HG03378 (cell line): ENCODE data around the gene SPAG8.
A peak's percentile ranks its signal among the peaks of the same experiment; 100 is the strongest.

Experiments used
- ATAC-seq: cut with Tn5 transposase; IDR thresholded peaks from one replicate; pipeline ENCODE4 v1.9.1; 2021; ENCODE audit warnings: mild to moderate bottlenecking, moderate library complexity; ENCODE audit not compliant: unreplicated experiment

SPAG8 gene

DNA sequence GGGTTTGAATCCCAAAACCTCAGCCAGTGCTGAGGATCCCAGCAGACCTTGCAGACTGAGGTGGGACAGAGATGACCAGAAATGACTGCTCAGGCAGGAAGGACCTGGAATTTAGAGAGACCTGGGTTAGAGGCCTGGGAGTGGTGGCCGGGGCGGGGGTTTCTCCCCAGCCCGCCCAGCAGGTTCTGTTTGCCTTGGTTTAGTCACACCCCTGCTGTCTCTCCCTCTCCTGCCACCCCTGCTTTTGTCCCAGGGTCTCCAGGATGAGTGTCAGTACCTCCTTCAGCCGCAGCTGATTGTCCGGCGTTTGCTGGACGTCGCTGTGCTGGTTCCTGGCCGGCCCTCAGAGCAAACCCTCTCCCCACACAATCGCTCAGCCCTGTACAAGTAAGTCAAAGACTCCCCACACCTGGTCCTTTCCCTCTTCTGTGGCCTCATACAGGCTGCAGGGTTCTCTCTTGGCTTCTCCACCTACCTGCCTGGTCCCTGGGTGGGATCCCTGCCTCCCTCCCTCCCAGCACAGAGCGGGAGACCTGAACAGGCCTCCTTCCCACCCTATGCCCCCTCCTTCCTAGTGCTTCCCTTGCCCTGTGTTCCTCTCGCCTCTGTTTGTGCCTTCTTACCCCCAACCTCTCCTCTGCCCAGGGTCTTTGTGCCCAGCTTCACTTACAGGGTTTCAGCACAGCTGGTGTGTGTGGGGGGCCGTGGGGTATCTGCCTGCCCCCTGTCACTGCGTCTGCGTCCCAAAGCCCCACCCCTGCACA is 29.0 kb upstream of the SPAG8 start:
- ATAC-seq = no peak

DNA sequence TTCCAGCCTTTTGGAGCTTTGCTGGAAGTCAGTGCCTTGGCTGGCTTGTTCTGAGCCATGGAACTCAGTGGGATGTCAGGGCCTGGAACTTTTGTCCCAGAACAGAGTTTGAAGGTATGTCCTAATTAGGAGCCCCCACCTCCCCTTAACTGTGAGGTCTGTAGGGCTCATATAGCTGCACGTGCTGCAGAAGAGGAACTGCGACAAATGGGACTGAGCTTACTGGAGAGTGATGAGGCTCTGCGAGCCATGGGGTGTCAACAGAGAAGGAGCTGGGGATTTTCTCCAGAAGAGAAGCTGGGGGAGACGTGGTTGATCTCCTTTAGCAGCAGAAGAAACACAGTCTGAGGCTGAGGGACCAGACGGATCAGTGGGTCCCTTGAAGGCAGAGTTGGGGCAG is 27.9 kb upstream of the SPAG8 start:
- no peak for ATAC-seq

DNA sequence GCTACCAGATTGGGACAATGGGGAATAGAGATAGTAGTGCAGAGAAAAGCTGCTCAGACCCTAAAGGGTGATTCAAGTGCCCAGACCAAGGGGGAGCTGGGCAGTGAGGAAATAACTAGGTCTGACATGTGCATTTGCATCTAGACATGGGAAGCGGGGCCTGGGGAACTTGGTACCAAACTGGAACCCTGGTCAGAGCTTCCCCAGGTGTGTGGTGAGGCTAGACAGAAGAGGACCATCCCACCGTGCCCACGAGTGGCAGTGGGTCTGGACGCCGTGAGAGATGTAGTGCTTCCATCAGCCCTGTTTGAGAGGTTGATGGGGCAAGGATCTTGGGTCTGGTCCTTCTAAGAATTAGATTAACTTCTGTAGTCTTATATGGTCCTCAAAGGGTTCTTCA is 24.5 kb upstream of the SPAG8 start:
- ATAC-seq = no peak

DNA sequence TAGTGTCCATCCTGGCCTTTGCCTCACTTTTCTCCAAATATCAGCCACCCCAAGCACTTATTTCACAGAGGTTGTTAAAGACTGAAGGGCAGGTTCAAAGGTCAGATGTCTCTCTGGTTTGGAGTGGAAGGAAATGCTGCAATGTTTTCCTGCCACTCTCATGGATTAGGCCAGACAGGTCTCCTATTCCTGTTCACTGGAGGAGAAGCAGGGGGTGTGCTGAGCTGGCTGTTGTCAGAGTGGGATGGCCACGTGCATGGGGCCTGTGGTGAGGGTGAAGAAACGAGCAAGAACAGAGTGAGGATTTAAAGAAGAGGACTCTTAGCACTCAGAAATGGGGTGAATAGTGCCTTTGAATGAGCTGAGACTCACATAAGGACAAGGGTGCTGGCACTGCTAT is 23.7 kb upstream of the SPAG8 start:
- ATAC-seq = no peak

DNA sequence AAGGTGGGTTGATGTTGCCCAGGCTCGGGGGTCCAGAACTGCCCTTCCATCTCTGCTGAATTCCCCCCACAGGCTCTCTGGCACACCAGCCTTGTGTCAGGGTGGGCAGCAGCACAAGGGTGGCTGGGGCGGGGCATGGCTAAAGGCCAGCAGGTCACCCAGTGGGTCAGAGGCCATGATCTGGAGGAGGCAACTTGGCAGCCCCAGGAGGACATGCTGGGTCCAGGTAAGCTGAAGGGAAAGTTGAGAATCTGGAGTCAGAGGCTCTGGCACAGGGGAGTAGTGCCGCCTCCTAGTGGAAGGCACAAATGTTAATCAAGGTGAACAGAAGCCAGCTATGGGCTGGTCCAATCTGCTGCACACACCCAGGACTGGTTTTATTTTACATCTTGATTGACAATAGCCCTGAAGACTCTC is 23.2 kb upstream of the SPAG8 start:
- ATAC-seq = no peak

DNA sequence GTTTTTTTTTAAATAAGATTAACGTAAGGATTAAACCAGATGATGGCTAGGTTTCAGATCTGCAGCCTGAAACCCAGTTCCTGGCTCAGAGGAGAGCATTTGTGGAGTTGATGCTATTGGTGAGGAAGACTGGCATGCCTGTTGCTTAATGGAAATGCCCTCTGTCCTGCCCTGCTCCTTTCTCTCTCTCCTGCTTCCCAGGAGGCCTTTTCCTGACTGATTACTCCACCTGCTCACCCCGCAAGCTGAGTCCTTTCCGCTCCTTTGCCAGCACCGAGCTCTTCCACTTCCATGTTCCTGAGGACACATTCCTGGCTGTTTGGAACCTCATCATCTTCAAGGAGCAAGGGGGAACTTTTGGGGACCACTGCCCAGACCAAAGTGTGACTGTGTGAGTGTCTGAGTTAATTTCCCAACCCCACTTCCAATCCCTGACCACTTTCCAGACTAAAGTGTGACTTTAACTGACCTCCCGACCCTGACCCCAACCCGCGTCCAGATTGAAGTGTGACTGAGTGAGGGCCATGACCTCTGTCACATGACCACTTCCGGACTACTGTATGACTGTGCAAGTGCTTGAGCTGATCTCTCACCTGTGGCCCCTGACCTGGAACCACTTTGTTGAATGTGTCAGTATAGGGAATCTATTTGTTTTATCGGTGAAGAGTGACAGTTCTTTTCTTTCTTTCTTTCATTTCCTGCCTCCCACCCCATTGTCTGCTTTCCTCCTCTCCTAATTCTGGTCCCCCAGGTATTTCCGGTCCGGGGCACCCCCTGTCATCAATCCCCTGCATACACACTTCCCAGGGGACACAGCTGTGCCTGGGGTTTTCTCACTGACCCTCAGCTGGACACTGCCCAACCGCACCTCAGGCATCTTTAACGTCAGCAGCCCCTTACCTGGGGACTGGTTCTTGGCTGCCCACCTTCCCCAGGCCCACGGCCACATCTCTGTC is 22.5 kb upstream of the SPAG8 start:
- ATAC-seq = no peak

DNA sequence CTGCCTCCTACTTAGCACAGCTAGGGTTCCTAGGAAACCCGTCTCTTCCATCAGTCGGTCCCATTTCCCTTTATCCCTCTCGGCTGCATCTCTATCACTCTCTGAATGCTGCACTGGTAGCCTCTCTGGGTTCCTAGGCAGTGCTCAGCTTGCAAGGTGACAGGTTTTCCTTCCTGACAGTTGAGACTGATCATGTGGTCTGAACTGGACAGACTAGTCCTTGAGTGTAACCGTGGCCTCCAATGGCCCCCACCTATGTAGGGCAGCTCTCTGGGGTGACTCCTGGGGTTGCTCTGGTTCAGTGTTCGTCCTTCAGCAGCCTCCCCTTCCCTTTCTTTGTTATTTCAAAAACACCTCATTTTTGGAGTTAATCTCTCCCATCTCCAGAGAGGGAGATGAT is 20.8 kb upstream of the SPAG8 start:
- no peak for ATAC-seq

DNA sequence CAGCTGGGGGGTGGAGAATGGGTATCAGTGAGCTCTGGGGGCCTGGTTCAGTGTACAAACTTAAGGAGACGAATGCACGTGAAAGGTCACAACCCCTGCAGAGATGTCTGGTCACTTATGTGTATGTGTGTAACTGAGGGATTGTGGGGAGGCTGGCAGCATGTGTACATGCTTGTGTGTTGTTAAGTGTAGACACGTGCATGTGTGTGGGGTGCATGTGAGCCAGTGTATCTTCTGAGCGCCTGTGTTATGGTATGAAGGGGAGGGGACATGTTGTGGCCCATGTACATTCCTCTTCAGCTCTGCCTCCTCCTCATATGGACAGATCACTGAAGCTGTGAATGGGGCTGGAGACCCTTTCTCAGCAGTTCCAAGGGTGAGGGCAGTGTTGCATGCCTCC is 19.0 kb upstream of the SPAG8 start:
- ATAC-seq = no peak

DNA sequence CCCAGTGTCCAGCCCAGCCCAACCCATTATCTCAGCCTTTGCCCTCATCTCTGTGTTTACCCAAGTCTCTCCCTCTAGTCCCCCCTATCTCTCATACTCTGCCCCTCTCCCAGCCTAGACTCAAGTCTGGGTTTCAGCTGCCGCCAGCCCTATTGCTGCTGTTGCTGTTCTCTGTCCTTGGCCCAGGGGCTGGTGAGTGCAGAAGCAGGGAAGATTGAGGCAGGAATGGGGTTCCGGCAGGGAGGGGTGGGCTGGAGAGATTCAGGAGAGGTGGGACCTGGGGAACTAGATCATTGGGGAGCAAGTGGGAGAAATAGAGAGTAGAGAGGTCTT is 17.7 kb upstream of the SPAG8 start:
- ATAC-seq = no peak

DNA sequence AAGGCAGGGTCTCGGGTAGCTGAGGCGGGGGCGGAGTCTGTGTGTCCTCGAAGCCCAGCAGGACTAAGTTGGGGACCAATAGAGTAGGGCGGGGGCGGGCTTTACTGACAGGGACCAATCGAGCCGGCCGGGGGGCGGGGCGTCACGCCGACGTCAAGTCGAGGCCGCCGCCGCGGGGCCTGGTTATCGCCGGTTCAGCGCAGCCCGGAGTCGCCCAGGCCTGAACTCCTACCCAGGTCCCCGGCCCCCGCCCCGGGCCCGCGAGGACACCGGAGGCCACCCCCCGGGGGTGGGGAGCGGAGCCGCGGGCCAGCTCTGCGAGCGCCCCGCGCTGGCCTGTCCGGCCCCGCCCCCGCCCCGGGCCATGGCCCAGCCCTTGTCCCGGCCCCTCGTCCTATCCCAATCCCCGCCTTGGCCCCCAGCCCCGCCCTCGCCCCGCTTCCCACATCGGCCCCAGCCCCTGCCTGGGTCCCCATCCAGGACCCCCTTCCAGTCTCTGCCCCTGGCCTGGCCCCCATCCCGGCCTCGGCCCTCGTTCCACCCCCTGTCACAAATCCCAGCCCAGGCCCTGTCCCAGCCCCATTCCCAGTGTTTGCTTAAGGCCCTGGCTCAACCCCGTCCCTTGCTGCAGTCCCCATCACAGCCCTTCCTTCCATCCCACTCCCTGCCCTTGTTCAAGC is 17.2 kb upstream of the SPAG8 start, which contains the start of gene TMEM8B:
Gene TMEM8B, plus strand, starts transcription at position 145 of the 680 bp plus-strand sequence. Its CDS starts 220 bp downstream, at position 365.
- ATAC-seq = peak; percentile 40

DNA sequence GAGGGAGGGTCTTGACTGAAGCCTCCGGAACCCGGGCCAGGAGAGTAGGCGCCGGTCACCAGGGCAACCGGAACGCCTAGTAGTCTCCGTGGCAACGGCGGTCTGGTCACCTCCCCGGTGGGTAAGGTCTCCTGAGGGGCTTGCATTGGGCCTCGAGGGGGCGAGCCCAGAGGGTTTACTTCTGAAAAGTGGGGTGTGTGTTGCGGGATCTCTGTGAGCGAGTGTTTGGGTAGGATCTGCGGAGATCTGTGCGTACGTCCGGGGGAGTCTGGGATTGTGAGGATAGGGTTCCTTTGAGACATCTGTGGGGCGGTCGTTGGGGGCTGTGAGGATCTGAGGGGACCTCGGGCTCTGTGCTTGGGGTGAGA is 16.6 kb upstream of the SPAG8 start, which contains the start of gene FAM221B:
Gene FAM221B, minus strand, starts transcription at position 17 of the 368 bp plus-strand sequence. CDS start 2,571 bp downstream, outside the sequence.
- no peak for ATAC-seq

DNA sequence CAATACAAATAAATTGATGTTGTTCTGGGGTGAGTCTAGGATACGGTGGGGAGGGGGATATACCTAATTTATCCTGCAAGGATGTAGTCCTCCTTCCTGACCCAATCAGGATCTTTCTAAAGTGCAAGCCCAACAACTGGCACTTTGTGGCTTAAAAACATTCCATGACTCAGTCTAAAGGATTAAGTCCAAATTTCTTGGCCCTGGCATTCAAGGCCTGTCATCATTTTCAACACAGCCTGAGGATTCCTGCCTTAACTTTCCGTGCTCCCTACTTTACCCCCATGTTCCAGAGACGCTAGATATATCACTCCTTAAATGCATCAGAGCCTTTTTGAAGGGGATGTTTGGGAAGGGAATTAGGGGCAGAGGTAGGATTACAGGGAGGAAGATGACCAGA is 15.4 kb upstream of the SPAG8 start:
- ATAC-seq = no peak

DNA sequence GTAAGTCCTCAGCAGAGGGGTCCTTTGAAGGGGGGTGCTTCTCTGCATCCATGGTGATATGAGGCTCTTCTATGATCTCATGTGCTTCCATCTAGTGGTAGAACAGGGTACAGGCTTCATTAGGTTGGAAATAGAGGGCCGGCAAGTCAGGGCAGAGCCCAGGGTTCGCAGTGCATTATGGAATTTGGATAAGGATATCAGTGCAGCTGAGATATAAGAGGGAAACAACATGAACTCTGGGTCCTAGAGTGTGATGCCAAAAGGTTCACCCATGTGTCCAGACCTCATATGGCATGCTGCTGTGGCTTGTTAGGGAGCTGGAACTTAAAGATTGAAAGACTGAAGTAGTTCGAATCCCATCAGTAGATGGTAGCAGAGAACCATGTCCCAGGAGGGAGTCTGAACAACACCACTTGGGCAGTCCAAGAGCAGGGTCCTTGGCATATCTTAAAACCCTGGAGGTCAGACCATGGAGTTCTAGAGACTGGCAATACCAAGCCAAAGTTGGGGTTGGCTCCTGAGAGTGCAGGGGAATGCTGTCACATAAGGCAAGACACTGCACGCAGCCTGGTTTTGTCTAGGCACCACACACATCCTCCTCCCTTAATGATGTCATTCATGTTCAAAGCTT is 14.1 kb upstream of the SPAG8 start:
- ATAC-seq = peak; percentile 60

DNA sequence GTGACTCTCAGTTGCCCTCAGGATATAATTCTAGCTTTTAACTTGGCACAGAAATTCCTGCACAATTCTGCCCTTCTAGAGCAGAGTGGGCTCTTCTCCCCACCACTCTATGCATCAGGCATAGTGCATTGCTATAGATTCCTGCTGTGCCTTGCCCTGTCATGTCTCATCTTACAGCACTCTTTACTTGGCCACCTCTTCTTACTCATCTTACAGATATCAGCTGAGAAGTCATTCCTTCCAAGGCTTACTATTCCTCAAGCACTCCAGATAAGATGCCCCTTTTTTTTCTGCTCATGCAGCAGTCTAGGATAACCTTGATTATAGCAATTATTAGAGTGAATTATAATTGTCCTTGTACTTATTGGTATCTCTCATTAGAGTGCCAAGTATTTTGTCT is 10.9 kb upstream of the SPAG8 start:
- no peak for ATAC-seq

DNA sequence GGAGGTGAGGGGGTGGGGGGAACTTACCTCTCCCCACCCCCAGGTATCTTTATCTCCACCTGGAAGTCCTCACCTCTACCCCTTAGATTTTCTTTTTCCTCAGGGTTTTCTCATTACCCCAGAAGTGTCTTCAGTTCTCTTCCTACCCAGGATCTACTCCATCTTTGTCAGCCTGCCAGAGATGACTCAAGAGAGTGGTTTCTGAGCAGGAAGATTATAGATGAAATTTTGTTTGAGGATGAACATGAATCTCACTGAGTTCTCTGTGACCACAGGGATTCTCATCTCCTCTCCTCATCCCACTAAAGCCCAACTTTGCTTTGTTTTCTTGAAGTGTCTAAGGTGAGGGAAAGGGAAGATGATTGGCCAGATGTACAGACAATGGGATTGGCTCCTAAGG is 8.0 kb upstream of the SPAG8 start:
- no peak for ATAC-seq

DNA sequence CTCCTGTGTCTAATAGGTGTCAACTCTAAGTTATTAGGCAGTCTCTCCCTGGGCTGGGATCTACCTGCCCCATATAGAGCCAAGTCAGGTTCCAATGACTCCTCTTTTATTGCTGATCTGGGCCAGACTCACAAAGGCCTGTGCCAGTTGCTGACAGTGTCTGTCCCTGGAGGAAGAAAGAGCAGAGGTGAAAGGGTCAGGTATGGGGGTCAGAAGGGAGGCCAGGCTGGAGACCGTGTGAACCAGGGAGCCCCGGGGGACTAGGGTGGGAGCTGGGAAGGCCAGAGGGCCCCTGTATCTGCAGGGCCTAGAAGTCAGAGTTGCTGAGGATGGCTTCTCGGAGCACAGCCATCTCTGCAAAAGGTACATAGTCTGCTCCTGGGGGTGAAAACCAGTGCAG is 6.3 kb upstream of the SPAG8 start:
- no peak for ATAC-seq

DNA sequence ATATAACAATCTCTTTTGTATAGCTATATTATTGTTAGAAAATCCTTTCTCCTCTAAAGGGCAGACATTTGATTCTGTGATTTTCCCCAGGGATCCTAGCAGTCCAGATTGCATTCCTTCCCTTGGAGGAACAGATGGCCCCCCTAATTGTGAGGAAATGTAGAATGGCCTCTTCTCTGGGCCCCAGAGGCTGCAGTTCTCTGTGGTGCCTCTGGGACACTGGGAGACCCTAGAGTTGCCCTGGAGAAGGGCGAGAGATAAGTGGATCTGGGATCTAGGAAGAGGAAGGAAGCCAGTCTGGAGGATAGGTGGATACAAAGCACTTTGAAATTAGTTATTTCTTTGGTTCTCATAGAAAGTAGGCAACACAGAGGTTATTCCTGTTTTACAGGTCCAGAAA is 4.6 kb upstream of the SPAG8 start:
- ATAC-seq = no peak

DNA sequence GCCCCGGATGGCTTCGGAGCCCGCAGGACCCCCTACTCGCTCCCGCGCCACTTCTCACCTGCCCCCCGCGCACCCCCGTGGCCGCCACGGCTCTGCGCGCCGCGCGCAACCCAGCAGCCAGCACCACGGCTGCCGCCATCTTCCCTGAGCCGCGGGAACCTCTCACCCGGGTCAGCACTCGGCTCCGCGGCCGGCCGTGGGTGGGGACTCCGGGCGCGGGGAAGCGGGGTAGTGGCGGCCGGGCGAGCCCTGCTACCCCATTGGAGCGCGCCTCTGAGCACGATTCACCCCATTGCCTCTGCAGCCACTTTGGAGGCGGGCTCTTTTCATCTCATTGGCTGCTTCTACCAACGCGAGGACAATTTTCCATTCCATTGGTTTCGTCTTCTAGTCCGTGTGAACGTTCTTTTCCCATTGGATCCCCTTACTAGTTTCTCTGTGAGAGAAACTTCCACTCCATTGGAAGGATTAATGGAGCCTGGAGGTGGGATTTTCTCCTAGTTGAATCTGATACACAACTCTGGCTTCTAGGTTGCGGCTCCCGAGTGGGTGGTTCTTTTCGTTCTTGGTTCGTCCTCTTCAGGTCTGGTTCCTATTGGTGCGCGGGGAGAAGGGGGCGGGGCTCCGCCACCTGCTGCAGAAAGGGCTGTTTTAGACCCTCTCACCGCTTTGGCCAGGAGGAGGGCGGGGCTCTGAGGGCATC is 2.9 kb upstream of the SPAG8 start, which contains the start of gene HINT2:
Gene HINT2, minus strand, starts transcription at position 202 of the 703 bp plus-strand sequence. Its CDS starts 63 bp downstream, at position 139.
- ATAC-seq = peak; percentile 58

DNA sequence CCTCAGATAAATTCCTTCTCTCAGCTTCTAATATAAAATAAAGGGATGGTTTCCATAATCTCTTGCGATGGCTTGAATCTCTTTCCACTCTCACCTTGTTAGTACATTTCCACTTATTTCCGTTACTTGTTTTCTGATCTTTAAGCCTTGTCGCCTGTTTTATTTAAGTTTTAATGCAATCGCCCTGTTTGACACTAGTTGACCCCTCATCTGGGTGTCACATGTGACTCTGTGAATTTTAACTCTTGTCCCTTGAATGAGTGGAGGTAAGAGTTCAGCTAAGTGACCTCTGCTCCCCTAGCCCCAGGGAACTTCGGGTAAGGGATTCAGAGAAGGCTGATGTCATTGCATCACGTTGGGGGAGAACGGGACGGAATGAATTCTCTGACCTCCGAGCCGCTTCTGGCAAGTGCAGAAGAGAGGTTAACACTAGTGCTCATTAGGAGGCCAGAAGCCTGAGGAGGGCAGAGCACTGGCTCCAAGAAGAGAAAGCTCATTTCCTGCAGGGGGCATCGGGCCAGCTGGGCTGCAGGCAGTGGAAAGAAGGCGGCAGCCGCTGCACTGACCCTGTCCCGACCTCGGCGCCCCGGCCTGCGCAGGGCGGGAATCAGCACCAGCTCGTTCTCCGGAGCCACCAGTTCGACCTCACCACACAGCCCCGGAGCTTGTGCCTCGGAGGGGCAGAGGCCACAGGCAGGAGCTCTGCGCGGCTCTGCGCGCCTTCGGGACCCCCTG is 2.2 kb upstream of the SPAG8 start:
- peak; percentile 26 for ATAC-seq
